HL-60 (cell line): Measurements from ENCODE around the gene PSMD5.

Experiments
- GABPA ChIP-seq: IDR thresholded peaks from 2 replicates; pipeline ENCODE4 v1.6.1; 2012; ENCODE audit warnings: low read depth
- TF ChIP-seq, protein P1 (sequence below): IDR thresholded peaks from one replicate; pipeline ENCODE4 v1.5.1; 2011; ENCODE audit warnings: low read length, control low read depth, inconsistent platforms; ENCODE audit not compliant: insufficient read depth
- TF ChIP-seq, protein P2 (sequence below): IDR thresholded peaks from 2 replicates; pipeline ENCODE4 v1.6.1; 2012; ENCODE audit warnings: low read depth; ENCODE audit not compliant: insufficient replicate concordance

DNA sequence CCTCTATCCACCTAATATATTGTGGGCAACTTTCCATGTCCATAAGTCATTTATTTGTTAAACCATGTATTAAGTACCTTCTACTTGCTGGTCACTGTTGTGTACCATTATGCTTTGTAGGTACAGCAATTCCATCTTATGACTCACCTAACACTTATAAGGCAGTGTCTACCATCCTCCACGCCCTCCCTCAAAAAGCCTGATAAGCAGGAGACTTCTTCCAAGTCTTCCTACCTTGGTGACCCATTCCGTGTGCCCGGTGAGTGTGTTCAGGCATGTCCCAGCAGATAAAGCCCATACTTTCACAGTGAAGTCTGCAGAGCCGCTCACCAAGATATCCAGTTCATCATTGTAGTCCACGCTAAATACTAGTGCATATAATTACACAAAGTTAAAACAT, 66.9 kb downstream of the PSMD5 start:
- TF ChIP-seq, protein P1, sequence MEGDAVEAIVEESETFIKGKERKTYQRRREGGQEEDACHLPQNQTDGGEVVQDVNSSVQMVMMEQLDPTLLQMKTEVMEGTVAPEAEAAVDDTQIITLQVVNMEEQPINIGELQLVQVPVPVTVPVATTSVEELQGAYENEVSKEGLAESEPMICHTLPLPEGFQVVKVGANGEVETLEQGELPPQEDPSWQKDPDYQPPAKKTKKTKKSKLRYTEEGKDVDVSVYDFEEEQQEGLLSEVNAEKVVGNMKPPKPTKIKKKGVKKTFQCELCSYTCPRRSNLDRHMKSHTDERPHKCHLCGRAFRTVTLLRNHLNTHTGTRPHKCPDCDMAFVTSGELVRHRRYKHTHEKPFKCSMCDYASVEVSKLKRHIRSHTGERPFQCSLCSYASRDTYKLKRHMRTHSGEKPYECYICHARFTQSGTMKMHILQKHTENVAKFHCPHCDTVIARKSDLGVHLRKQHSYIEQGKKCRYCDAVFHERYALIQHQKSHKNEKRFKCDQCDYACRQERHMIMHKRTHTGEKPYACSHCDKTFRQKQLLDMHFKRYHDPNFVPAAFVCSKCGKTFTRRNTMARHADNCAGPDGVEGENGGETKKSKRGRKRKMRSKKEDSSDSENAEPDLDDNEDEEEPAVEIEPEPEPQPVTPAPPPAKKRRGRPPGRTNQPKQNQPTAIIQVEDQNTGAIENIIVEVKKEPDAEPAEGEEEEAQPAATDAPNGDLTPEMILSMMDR, result no peak
- TF ChIP-seq, protein P2, sequence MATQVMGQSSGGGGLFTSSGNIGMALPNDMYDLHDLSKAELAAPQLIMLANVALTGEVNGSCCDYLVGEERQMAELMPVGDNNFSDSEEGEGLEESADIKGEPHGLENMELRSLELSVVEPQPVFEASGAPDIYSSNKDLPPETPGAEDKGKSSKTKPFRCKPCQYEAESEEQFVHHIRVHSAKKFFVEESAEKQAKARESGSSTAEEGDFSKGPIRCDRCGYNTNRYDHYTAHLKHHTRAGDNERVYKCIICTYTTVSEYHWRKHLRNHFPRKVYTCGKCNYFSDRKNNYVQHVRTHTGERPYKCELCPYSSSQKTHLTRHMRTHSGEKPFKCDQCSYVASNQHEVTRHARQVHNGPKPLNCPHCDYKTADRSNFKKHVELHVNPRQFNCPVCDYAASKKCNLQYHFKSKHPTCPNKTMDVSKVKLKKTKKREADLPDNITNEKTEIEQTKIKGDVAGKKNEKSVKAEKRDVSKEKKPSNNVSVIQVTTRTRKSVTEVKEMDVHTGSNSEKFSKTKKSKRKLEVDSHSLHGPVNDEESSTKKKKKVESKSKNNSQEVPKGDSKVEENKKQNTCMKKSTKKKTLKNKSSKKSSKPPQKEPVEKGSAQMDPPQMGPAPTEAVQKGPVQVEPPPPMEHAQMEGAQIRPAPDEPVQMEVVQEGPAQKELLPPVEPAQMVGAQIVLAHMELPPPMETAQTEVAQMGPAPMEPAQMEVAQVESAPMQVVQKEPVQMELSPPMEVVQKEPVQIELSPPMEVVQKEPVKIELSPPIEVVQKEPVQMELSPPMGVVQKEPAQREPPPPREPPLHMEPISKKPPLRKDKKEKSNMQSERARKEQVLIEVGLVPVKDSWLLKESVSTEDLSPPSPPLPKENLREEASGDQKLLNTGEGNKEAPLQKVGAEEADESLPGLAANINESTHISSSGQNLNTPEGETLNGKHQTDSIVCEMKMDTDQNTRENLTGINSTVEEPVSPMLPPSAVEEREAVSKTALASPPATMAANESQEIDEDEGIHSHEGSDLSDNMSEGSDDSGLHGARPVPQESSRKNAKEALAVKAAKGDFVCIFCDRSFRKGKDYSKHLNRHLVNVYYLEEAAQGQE, result no peak
- TF ChIP-seq GABPA, result no peak
